Fibroblast of the aortic adventitia (primary cell): ENCODE results near the gene PRR23A. TPM values are rescaled to one million over a fixed set of nuclear protein-coding genes. Genes with fewer than 3 reads are reported as not detected.

Experiments
- DNase-seq: peaks from one replicate; pipeline ENCODE4 v3.0.0-alpha.2; 2010; ENCODE audit warnings: low read depth
- H3K4me3 ChIP-seq: 2 replicates; pipeline ENCODE4 v1.5.1; 2011; ENCODE audit warnings: low read depth, mild to moderate bottlenecking, control low read depth, low read length, moderate library complexity
- total RNA-seq: library from RNA; depleted of rRNA; stranded (reverse); fragments of >200 nt; gene quantifications from 2 replicates; pipeline ENCODE4 v1.2.3, GENCODE V29; 2012; ENCODE audit warnings: low replicate concordance
- TF ChIP-seq, protein P1 (sequence below): IDR thresholded peaks from 2 replicates; pipeline ENCODE4 v1.5.1; 2011; ENCODE audit warnings: mild to moderate bottlenecking, low read length, control low read depth, inconsistent platforms; ENCODE audit not compliant: insufficient read depth

The PRR23A gene
- not detected in 2 replicates for total RNA-seq

DNA sequence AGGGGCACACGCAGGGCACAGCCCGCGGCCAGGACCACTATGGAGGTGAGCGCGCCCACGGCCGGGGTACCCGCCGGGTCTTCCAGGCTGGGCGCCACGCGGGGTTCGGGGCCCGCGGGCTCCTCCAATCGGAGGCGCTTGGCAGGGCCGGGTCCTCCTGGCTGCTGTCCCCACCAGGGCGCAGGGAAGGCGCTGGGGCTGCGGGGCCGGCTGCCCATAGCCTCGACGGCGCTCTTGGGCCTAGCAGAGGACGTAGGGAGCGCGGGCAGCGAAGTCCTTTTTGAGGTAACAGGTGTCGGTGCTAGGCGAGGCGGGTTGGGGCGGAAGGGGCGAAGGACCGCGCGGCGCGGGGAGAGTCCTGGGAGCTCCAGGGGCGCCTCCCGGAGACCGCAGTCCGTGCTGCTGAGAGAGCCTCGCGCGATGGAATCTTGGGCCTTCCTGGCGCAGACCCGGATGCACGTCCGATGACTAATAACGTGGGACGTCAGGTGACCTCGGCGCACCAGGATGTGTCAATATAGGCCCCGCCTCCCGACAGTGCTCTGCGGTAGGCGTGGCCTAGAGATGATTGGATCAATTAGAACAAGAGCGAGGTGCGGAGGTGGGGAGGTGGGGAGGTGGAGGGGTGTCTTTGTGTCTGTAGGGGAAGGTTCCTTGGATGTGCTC lies at the start of gene PRR23A:
TSS of gene PRR23A (minus strand) at position 218 of the 666 bp plus-strand sequence. CDS start at position 218, 0 bp downstream.
- no peak for DNase-seq
- TF ChIP-seq, protein P1, sequence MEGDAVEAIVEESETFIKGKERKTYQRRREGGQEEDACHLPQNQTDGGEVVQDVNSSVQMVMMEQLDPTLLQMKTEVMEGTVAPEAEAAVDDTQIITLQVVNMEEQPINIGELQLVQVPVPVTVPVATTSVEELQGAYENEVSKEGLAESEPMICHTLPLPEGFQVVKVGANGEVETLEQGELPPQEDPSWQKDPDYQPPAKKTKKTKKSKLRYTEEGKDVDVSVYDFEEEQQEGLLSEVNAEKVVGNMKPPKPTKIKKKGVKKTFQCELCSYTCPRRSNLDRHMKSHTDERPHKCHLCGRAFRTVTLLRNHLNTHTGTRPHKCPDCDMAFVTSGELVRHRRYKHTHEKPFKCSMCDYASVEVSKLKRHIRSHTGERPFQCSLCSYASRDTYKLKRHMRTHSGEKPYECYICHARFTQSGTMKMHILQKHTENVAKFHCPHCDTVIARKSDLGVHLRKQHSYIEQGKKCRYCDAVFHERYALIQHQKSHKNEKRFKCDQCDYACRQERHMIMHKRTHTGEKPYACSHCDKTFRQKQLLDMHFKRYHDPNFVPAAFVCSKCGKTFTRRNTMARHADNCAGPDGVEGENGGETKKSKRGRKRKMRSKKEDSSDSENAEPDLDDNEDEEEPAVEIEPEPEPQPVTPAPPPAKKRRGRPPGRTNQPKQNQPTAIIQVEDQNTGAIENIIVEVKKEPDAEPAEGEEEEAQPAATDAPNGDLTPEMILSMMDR: no peak
- H3K4me3 ChIP-seq: no peak within 1 kb of the TSS

DNA sequence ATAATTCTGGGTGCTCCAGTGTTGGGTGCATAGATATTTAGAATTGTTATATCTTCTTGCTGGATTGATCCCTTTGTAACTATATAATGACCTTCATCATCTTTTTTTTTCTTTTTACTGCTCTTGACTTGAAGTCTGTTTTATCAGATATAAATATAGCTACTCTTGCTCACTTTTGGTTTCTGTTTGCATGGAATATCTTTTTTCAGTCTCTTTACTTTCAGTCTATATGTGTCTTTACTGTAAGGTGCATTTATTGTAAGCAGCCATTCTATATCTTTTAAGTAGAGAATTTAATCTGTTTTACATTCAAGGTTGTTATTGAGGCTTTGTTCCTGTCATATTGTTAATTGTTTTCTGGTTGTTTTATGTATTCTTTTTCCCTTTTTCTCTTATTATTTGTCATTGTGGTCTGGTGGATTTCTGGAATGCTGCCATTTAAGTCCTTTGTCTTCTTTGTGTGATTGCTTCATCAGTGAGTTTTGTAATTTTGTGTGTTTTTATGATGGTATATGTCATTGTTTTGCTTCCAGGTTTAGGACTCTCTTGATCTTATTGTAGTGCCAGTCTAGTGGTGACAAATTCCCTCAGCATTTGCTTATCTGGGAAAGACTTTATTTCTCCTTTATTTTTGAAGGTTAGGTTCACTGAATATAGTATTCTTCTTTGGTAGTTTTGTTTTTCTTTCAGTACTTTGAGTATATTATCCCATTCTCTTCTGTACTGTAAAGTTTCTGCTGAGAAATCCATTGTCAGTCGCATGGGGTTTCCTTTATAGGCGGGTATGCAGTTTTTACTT lies 46.9 kb upstream of the PRR23A start:
- TF ChIP-seq, protein P1: no peak
- no peak overlapping the region for H3K4me3 ChIP-seq
- DNase-seq: no peak

DNA sequence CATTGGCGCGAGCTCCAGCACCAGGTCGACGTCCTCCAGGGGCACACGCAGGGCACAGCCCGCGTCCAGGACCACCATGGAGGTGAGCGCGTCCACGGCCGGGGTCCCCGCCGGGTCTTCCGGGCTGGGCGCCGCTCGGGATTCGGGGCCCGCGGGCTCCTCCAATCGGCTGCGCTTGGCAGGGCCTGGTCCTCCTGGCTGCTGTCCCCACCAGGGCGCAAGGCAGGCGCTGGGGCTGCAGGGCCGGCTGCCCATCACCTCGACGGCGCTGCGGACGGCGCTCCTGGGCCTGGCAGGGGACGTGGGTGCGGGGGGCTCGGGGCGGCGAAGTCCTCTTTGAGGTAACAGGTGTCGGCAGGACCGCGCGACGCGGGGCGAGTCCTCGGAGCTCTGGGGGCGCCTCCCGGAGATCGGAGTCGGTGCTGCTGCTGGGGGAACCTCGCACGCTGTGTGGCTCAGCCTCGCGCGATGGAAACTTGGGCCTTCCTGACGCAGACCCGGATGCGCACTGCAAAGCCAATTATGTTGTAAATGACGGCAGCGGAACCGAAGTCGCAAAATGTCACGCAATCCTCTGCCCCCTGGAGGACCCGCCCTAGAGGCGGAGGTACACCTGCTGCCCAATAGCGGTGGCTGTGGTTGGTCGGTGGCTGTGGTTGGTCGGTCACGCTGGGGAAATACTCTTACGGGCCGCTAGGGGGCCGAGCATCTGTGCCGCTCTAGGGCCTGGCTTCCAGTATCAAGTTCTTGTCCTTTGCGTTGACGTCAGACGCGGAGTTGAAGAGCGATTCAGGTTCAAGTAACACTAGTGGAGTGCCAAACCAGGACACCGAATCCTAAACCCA lies 38.5 kb upstream of the PRR23A start, which contains the start of gene PRR23C:
TSS of gene PRR23C (minus strand) at position 527 of the 845 bp plus-strand sequence. CDS start at position 255, 272 bp downstream.
- DNase-seq: no peak
- no peak within 1 kb of the TSS for H3K4me3 ChIP-seq
- TF ChIP-seq, protein P1: no peak

DNA sequence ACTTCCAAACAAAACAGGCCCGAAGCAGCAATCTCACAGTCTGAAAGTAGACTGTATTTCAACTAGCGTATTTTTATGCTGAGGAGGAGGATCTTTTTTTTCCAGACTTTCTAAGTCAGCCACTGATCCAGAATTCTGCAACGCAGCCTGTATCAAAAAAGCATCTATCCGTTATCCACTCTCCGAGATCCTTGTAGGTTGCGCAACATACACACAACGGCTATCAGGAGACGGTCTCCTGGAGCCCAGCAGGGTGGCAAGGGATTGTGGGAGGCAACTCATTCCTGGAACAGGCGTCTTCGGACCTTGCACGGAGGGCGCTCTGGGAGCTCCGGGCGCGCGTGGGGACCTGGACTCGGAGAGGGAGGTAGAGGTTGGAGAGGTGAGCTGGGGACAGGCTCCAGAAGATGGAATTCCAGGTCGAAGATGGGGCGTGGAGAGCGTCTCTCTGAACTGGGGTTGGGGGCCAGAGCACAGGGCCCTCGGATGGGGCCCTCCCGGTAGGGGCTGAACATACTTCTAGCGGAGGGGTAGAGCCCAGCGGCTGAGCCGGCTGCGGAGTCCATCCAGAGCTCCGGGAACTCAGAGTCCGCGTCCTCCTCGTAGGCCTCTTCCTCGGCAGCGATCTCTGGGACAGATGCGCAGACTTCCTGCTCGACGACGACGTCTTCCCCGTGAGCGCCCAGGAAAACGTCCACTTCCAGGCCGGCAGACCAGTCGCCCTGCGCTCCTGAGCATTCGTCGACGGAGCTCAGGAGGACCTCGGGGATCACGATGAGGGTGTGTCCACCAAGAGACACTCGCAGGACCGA lies 37.7 kb upstream of the PRR23A start:
- no peak overlapping the region for H3K4me3 ChIP-seq
- TF ChIP-seq, protein P1: no peak
- no peak for DNase-seq

DNA sequence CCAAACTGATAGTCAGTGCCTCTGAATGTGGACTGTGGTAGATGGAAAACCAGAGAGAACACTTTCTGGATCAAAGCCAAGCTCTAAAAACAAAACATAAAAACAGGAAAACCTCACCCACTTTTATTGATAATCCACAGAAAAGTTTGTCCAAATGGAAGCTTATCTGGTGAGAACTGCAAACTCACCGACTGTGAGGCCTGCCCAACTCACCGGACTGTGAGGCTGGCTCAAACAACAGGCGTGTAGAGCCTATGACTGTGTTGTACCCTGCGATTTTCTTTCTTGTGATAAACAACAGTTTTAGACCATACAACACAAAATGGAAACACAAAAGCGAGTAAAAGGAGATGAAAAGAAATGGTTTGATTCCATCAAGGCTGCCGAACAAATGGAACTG lies 31.4 kb upstream of the PRR23A start:
- H3K4me3 ChIP-seq: no peak overlapping the region
- no peak for DNase-seq
- TF ChIP-seq, protein P1: no peak
